ENCODE data around the gene CARMIL1.

CARMIL1 gene

DNA sequence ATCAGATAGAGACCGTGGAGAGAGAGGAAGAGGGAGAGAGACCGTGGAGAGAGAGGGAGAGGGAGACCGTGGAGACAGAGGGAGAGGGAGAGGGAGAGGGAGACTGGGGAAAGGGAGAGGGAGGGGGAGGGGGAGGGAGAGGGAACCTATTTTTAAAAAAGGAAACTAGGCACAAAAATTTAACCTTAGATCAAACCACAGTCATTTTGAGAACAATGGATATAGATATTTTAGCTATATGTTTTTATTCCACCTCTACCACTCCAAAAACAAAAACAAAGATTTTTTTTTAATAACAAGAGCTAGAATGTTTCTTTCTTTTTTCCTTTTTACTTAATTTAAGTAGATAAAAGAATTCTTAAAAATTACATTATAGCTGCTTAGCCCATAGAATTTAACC is 307.8 kb downstream of the CARMIL1 start:
- no peak for DNase-seq

DNA sequence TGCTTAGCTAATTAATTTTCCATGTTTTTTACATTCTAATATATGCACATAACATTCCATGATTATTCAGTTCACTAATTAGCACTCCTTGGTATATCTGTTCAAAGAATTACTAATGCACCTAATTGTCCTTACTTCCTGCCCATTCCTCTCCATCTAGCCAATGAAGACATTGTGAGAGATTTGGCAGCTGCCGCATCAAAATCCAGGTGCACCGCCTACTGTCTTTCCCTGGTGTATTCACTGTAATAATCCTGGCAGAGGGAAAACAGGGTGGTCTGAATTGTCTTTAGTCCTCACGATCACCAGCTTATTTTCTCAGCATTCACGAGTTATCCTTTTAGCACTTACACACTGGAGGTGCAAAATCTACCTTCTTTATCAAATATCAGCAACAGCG is 311.8 kb downstream of the CARMIL1 start:
- DNase-seq: no peak

DNA sequence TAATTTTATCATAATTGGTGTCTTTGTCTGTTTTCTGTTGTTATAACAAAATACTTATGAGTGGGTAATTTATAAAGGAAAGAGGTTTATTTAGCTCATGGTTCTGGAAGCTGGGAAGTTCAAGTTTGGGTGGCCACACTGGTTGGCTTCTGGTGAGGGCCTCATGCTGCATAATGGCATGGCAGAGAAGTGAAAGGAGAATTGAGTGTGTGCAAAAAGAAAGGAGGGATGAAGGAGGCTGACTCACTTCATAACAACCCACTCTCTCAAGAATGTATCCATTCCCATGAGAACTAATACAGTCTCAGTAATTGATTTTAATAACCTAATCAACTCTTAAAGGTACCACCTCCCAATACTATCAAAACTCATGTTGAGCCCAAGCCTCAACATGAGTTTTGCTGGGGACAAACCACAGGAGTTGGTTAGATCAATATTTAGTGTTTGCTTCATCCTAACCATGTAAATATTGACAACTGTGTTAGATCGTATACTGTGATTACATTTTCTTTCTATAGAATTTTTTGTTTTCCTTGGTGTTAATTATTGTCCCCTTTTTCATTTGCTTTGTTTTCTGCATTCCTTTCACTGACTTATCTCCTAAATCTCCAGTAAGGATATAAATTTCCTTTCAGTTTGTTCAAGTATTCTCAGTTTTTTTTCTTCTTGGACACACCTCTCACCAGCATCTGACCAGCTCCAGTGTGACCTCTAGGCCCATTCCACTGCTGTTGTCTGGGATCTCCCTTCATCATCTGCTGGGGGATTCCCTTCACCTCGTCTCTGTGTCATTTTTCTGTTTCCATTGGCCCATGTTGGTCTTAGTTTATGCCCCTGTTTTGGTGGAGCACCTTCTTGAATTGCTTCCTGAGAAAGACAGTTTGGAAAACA is 318.0 kb downstream of the CARMIL1 start:
- no peak for DNase-seq

DNA sequence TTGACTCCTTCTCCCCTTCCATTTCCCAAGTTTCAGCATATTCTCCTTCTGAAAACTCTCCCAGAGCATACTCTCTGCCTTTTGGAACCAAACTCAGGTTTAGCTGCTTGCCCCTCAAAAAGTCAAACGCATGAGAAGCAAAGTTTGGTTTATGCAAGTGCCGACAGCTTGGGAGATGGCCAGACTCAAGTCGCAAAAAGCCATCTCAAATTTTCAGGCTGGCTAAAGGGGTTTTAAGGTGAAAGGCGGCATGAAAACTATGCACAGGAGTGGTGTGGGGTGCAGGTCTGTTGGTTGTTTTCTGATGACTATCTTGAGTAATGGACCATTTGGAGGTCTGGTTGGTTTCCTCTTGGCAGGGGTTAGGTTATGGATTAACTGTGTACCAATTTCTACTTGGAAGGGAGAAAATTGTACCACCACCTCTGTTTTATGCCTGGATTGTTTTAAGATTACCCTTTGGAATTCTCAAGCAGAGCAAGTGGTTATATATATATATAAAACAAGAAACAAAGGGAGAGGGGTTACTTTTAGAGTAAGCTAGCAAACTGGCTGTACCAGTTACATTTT is 320.4 kb downstream of the CARMIL1 start:
- no peak for DNase-seq

DNA sequence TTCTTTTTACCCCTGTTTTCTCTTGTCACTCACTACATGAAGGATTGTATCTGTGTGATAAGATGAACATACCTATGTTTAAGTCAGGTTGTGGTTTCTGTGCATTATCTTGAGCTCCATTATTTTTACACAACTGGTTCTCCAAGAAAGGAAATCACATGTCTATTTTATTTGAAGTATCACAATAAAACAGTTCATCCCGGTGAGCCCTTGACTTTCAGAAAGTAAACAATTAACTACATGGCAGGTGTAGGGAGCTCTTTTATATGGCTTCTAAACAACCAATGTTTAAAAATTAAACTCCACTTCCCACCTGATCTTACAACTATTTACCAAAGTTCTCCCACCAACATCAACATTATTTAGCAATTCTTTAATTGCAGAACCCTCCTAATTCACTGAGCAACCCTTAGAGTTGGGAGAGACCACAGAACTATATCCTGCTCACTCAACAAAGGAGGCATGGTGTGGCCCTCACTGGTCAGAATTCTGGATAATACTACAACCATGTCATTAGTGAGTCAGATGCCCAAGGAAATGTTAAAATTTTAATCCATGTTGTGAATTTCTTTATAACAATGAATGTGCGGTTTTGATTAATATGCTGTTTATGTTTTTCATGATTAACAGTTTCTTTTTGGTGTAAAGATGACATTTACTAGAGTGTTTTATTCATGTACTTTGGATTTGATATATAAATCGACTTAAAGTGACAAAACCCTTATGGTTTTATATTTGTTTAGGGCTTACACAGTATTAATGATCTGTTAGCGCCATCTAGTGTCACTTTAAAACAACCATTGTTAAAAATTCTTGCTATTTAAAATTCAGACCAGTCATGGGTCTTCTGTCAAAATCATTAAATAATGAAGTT is 322.9 kb downstream of the CARMIL1 start:
- peak; percentile 20 for DNase-seq

DNA sequence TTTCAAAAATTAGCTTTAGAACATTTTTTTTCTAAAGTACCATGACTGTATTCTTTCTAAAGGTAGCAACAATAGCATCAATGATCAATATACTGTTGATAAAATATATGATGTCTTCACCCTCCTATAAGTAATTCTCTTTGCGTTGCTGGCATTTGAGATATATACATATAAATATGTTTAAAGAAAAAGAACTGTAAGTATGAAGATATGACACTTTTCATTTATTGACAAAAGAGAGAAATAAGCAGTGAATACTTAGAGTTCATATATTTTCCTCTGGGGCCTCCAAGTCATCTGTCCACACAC is 323.5 kb downstream of the CARMIL1 start:
- no peak for DNase-seq

DNA sequence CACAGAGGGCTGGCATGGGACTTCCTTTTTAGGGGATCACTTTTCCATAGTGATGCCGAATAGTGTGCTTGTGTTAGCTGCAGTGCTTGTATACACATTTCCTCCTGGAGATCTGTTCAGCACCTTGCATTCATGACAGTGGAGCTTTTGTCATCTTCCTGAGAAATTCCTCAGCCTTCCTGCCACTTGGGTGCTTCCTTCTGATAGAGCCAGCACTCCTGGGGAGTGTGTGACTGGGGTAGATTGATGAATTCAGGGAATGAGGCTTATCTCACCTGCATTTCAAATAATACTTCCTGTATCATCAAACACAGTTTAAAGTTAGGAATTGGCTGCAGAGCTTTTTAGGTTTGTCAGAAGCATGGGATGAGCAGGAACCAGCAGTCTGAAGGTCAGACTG is 324.1 kb downstream of the CARMIL1 start:
- no peak for DNase-seq

DNA sequence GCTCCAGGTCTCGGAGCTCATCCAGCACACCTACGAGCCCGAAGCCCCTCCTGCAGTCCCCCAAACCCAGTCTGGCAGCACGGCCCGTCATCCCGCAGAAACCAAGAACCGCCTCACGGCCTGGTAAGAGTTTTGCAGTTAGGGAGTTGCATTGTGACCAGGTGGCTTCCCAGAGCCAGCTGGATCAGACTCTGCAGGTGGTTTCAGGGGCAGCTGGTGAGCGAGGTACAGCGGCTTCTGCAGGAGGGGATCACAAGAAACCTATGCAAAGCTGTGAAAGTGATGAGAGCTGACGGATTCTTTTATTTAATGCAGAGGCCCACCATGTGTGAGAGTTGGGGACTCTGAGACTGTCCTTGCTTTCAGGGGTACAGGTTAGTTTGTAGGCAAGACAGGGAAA is 327.0 kb downstream of the CARMIL1 start:
- peak; percentile 49 for DNase-seq

DNA sequence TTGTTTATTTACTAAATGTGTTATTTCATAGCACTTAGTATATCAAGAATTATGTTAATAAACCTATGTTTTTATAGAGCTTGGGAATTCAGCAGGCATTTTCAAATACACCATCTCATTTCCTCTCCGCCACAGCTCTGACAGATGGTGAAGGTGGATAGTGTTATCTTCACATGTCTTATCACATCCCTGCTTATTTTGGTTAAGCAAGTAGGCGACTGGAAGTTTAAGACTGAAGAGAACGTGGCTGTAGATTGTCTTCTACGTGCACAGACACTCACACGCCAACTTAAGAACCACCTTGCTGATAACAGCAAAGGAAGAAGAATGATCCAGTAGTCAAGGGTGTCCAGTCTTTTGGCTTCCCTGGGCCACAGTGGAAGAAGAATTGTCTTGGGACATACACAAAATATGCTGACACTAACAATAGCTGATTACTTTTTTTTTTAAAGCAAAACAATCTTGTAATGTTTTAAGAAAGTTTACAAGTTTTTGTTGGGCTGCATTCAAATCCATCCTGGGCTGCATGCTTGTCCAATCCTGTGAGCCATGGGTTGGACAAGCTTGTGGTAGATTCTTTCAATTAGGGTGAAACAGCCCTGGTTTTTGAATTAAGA is 329.5 kb downstream of the CARMIL1 start:
- DNase-seq: no peak

DNA sequence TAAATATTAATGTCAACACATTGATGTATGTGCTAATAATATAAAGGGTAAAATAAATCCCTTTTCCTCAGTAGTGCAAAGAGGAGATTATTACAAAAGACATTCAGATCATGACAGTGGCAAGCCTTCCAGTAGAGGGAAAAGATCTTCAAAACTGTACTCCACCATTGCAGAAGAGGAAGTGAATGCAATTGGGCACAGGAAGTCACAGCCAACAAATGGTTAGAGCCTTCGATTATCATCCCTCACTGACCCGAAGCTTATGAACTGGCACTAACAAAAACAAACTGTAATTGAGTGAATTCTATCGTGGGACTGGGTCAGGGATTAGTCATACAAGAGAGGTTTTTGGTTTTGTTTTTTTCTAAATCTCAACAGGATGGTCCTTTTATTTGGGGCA is 333.5 kb downstream of the CARMIL1 start:
- DNase-seq: no peak

DNA sequence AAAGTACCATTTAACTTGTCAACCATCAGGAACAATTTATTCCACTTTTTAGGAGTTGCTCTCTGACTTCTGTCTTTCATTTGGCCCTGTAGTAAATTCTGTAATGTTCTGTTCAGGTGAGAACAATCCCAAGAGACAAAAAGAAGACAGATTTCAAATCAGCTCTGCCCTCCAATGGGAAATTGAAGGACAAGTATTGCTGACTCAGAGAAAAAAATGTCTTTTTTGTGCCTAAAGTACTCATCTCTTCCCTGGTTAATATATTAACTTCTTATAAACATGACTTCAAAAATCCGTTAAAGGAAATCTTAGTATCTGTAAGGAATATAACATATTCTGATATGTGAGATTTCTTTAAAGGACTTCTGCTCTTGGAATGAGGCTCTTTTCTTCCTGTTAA is 334.2 kb downstream of the CARMIL1 start:
- DNase-seq: no peak

DNA sequence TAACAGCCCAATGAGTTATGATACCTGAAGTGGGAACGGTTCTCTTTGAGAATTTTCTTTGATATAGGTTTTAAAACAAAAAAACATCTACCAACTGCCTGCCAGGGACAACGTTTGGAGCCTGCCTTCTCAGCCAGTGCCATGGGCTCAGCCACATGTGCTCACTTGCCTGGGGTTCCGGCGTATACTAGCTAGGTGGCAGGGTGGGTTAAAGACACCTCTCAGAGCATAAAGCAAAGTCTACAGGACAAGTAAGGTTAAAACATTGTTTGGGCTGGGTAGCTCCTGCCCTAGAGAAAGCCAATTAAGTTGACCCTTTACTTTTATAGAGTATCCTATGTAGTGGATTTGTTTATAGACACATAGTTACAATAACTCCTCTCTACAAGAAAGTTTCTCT is 334.9 kb downstream of the CARMIL1 start:
- no peak for DNase-seq

DNA sequence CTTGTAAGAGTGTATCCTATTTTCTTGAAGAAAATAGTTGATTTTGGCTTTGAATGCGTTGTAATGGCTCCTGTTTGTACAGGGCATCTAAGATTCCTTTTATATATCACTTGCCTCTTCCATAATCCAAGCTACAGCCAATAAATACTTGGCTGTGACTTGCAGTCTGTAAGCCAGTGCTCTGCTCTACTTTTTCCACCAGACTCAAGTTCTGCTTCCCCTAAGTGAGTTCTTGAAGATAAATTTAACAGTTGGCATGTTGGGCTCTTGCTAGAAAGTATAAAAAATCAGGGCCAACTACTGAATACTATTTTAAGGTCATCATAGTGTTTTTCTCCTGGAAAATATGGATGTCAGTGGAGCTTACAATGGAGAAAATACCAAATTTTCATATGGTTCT is 336.3 kb downstream of the CARMIL1 start:
- DNase-seq: no peak

DNA sequence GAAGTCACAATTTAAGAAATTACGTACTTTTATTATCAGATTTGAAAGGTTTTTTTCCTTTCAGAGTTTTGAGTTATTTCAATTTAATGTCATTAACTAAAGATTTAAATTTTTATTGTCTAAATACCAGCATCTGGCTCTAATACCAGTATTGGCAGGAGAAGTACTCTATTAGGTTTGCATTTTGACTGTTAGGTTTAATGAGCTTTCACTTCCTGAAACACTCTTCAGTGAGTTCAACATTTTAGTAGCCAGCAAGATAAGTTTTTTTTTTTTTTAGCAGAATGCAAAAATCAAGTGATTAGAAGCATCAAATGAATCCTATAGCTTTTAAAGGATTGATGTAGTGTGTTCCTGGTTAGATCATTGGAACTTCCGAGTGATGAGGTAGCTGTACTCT is 338.8 kb downstream of the CARMIL1 start:
- DNase-seq: no peak

DNA sequence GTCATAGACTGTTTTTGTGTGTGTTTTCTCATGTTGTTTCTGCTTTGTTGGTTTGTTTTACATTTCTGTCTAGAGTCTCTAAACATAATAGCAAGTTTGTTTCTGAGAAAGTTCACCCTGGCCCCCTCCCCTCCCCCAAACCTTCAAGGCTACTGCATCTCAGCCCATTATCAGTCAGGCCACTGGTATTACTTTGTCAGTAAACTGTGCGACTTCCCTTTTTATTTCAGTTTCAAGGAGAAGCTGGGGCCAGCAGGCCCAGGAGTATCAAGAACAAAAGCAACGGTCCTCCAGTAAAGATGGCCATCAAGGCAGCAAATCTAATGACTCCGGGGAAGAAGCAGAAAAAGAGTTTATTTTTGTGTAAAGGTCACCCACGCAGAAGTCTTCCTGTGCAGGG is 340.0 kb downstream of the CARMIL1 start:
- DNase-seq: no peak

DNA sequence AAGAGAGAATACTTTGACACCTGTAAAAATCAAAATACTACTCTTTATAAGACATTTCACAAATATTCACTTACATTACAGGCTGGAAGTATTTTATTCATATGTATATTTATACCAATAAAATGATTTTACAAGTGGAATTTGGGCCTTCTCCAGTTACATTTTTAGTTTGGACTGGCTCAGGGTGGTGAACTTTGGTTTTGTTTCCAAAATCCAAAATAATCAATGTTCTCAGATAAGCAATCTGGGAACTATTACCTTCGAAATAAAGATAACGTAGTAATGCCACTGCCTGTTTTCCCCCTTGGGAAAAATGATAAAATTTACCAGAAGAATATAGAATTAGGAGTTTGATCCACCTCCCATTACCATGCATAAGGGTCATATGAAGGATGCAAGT is 341.2 kb downstream of the CARMIL1 start:
- no peak for DNase-seq

DNA sequence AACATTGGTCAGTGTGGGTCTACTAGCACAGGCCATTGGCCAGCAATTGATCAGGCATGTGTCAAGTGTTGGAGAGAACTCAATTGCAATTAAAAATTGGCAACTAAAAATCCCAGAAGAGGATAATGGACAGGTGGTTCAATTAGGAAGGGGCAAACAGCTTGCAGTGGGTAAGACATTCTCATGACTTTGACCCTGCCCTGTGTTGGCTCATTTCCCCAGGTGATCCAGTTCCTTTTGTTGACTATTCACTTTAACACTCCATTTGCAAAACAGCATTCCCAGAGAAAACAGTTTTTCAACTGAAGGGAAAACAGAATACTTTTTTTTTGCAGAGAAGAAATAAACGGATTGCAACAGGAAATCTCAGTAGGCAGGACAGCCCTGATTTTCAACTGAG is 343.9 kb downstream of the CARMIL1 start:
- no peak for DNase-seq

DNA sequence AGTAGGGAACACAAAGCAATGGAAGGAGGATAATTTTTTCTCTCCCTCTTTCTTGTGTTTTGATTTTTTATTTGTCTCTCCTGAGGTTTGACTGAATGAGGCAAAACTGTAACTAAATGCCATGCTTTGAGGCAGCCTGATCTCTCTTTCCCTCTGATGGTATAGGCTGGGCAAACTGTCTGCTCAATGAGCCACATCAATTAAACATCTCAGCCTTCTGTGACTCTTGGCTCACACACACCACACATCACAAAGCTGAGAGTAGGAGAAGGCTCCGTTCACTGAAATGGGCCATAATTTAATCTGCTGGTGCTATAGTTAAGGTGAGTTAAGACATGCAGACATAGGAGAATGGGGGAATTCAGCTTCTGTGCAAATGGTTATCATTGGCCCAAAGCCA is 344.7 kb downstream of the CARMIL1 start:
- DNase-seq: no peak

DNA sequence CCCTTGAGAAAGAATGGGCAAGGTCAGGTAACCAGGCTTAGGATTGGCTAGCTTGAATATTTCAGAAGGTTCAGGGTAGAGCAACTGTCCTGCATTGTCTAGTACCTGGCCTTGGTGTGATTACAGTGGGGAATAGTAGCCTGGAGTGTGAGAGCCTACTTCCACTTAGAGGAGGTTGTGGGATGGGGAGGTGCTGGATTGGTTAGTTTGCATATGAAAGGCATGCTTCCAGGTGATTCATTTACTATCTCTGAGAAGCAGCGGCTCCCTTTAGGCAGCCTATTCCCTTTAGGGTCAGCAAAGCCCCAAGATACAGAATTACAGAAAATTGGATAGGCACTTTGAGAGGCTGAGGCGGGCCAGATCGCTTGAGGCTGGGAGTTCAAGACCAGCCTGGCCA is 347.8 kb downstream of the CARMIL1 start:
- no peak for DNase-seq

DNA sequence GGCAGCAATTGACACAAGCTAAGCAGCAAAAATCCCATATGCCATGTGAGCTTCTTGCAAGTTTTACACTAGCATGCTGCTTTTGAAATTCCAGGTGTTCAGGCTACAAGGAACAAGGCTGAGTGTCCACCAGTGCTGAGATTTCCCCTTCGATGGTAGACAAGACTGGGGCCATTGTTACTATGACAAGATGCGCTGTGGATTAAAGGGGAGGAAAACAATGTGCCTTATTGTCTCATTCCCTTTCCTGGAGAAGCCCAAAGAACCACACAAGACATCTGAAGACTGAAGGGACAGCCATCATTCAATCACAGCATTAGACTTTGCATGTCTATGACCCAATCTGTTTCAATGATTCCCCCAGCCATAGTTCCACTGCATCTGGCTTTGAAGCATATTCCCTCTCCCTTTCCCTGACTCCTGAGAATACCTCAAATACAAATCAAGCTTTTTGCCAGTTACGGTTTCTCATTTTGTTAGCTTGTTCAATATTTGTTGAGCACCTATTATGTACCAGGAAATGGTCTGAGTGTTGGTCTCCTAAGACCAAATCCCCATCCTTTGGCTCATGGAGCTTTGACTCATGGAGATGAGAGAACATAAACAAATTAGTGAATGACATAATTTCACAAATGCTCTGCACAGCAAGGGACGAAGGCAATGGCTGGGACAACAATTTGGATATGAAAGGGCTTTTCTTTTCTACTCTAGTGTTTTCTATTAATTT is 349.5 kb downstream of the CARMIL1 start:
- DNase-seq: no peak

DNA sequence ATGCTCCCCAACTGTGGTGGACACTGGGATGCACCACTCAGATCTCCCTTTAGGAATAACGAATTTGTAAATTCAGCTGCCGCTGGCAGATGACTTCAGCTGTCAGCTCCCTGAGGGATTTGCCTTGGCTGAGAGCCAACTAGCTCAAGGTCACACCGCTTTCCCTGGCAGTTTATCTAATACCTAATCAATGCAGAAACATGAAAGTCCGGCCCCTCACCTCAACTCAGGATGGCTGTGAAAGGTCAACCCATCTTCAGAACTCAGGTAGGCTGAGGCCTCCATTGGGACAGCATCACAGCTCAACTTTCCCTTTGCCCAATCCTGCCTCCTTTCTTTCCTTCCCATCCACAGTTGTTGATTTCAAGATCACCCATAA is 350.0 kb downstream of the CARMIL1 start:
- DNase-seq: peak; percentile 58

DNA sequence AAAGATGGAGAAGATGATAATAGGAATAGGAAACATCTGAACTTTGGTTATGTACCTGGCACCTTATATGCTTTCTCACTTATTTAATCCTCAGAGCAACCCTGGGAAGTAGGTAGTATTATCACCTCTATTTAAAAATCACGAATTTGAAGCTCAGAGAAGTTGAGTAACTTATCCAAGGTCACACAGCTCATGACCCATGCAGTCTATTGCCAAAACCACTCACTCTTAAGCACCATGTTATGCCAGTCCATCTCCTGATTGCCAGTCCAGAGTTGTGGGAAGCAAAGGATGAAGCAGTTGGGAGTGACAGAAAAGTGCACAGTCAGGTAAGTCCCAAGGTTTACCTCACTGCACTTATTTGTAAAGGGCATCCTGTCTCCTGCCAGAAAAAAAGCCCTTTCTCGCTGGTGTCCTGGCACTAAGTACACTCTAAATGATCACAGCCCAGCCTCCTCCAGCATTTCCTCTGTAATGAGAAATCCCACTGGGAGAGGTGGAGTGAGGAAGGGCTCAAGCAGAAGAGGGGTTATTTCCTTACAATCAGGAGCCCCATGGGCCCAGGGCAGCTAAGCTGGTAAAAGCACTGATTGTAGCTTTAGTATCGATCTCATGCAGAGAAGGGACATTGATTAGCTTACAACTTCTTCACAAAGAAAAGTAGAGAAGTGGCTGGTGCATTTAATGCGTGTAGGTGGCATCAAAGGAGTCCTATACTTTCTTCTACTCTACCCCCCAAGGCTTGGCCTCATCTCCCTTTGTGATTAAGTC is 351.5 kb downstream of the CARMIL1 start:
- no peak for DNase-seq

Data from NCI-H510A (cell line).